GOT3 (cell line): ENCODE results near the gene SPHK1.

Experiments
- DNase-seq: peaks from one replicate; lab custom pipeline; 2025; ENCODE audit warnings: mixed read lengths; lab: John Stamatoyannopoulos, UW

SPHK1 gene

GRCh38 chr17:76384987-76385891, 830 bp downstream of the SPHK1 start:
- DNase-seq = peak; percentile 15

GRCh38 chr17:76385892-76386786, 1.7 kb downstream of the SPHK1 start:
- DNase-seq = peak; percentile 53

GRCh38 chr17:76386966-76387765, 2.8 kb downstream of the SPHK1 start:
- no peak for DNase-seq

GRCh38 chr17:76388966-76389888, 4.8 kb downstream of the SPHK1 start:
- DNase-seq = no peak

- DNase-seq = no peak
These were observed 5.6 kb downstream of the SPHK1 start for GRCh38 chr17:76390003-76390421.

- no peak for DNase-seq
These were observed 6.8 kb downstream of the SPHK1 start for GRCh38 chr17:76391200-76391715.

GRCh38 chr17:76394166-76394565, 9.8 kb downstream of the SPHK1 start:
- DNase-seq = no peak

GRCh38 chr17:76395980-76396379, 11.6 kb downstream of the SPHK1 start:
- DNase-seq = no peak

GRCh38 chr17:76397184-76397583, 12.8 kb downstream of the SPHK1 start:
- no peak for DNase-seq

GRCh38 chr17:76397687-76398522, 13.5 kb downstream of the SPHK1 start:
- DNase-seq = peak; percentile 12

- DNase-seq = no peak
These were observed 14.2 kb downstream of the SPHK1 start for GRCh38 chr17:76398523-76399174.

- DNase-seq = no peak
These were observed 15.1 kb downstream of the SPHK1 start for GRCh38 chr17:76399175-76400172.

GRCh38 chr17:76402711-76403110, 18.3 kb downstream of the SPHK1 start:
- DNase-seq = no peak

- no peak for DNase-seq
These were observed 19.8 kb downstream of the SPHK1 start for GRCh38 chr17:76404256-76404655.

- no peak for DNase-seq
These were observed 20.7 kb downstream of the SPHK1 start for GRCh38 chr17:76404976-76405563.

- no peak for DNase-seq
These were observed 21.2 kb downstream of the SPHK1 start for GRCh38 chr17:76405607-76405966.

GRCh38 chr17:76405967-76406647, 21.7 kb downstream of the SPHK1 start:
- no peak for DNase-seq
